Loucy (cell line): ENCODE results near the gene CDH12.

Experiments used
- EZH2phosphoT487 ChIP-seq: fragments of 200-600 bp; IDR thresholded peaks from 2 replicates; pipeline ENCODE4 v1.6.1; 2018; ENCODE audit warnings: antibody characterized with exemption, mild to moderate bottlenecking, moderate library complexity, borderline replicate concordance
- TF ChIP-seq, protein P1 (sequence below): fragments of 200-600 bp; sonication (generic); conservative IDR thresholded peaks from 2 replicates; pipeline ENCODE4 v1.5.1; 2014; ENCODE audit warnings: mild to moderate bottlenecking, antibody characterized with exemption, low read length

DNA sequence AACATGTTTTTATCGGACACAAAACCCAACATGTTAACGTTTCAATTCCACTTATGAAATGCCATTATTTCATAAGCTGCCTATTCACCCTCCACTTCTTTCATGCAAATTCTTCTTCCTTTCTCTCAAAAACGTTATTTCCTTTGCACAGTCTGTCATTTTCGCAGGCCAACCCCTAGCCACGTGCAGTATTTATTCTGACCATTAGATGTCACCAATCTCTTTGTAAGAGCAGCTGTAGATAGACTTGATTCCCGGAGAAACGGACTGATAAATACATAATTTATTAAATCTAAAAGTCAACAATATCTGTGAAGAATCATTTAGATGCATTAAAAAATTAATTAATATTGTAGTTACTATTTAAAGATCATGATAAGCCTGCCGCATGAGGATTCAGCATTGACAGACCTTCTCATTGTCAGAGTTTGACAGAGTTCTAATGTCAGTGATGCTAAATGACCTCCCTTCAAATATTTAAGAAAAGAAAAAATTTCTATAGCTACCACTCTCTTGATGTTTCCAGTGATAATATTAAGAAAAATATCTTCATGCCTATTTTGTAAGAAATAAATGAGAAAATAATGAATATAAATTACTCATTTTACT lies 933.6 kb downstream of the CDH12 start:
- TF ChIP-seq, protein P1, sequence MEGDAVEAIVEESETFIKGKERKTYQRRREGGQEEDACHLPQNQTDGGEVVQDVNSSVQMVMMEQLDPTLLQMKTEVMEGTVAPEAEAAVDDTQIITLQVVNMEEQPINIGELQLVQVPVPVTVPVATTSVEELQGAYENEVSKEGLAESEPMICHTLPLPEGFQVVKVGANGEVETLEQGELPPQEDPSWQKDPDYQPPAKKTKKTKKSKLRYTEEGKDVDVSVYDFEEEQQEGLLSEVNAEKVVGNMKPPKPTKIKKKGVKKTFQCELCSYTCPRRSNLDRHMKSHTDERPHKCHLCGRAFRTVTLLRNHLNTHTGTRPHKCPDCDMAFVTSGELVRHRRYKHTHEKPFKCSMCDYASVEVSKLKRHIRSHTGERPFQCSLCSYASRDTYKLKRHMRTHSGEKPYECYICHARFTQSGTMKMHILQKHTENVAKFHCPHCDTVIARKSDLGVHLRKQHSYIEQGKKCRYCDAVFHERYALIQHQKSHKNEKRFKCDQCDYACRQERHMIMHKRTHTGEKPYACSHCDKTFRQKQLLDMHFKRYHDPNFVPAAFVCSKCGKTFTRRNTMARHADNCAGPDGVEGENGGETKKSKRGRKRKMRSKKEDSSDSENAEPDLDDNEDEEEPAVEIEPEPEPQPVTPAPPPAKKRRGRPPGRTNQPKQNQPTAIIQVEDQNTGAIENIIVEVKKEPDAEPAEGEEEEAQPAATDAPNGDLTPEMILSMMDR: peak; percentile 72
- no peak for TF ChIP-seq EZH2phosphoT487
